HTR-8/SVneo (cell line): ENCODE data around the gene MAPK8IP3.
"Not testable (repeated sequence)": the region's sequence is repeated elsewhere in the genome, so short reads cannot be mapped to it uniquely, and the experiment has no call there.

Experiments
- DNase-seq: peaks from one replicate; pipeline ENCODE4 v3.0.0; 2011; ENCODE audit warnings: low spot score, mixed read lengths; ENCODE audit not compliant: insufficient read length
- FAIRE-seq: peaks from 2 replicates; lab custom pipeline; 2011; peaks lifted over from hg19 to GRCh38; lab: Jason Lieb, UNC

Gene MAPK8IP3

GRCh38 chr16:1677942-1678499 lies 28.0 kb upstream of the MAPK8IP3 start, which contains the start of gene JPT2:
Gene JPT2, plus strand, starts transcription at chr16:1678279. Its CDS starts 34 bp downstream, at chr16:1678313.
- DNase-seq = peak; percentile 98

GRCh38 chr16:1678500-1679098 lies 27.4 kb upstream of the MAPK8IP3 start:
- DNase-seq (no peak), FAIRE-seq (peak; percentile 60)

More at GRCh38 chr16:1677942-1678499, 28.0 kb upstream of the MAPK8IP3 start, which contains the start of gene JPT2:
- FAIRE-seq = peak; percentile 94

GRCh38 chr16:1680361-1680760 lies 25.6 kb upstream of the MAPK8IP3 start:
- FAIRE-seq = no peak
- DNase-seq = no peak

- FAIRE-seq (no peak), DNase-seq (no peak)
Measured at GRCh38 chr16:1681032-1681431, 25.0 kb upstream of the MAPK8IP3 start.

- DNase-seq (no peak), FAIRE-seq (no peak)
Measured at GRCh38 chr16:1687427-1688316, 18.3 kb upstream of the MAPK8IP3 start.

GRCh38 chr16:1688807-1689560 lies 17.0 kb upstream of the MAPK8IP3 start:
- FAIRE-seq (no peak), DNase-seq (no peak)

GRCh38 chr16:1689853-1690252 lies 16.1 kb upstream of the MAPK8IP3 start:
- FAIRE-seq (no peak), DNase-seq (no peak)

GRCh38 chr16:1690810-1691209 lies 15.2 kb upstream of the MAPK8IP3 start:
- FAIRE-seq (peak; percentile 33), DNase-seq (no peak)

GRCh38 chr16:1691276-1691675 lies 14.7 kb upstream of the MAPK8IP3 start:
- DNase-seq = no peak
- no peak for FAIRE-seq

GRCh38 chr16:1691956-1692355 lies 14.0 kb upstream of the MAPK8IP3 start:
- DNase-seq = peak; percentile 67
- FAIRE-seq = peak; percentile 58

GRCh38 chr16:1696863-1697262 lies 9.1 kb upstream of the MAPK8IP3 start:
- FAIRE-seq (no peak), DNase-seq (no peak)

- FAIRE-seq (no peak), DNase-seq (no peak)
Measured at GRCh38 chr16:1698680-1699079, 7.3 kb upstream of the MAPK8IP3 start.

- DNase-seq (no peak), FAIRE-seq (no peak)
Measured at GRCh38 chr16:1700246-1700645, 5.7 kb upstream of the MAPK8IP3 start.

GRCh38 chr16:1701216-1701878 lies 4.6 kb upstream of the MAPK8IP3 start:
- FAIRE-seq (no peak), DNase-seq (no peak)

- not testable (repeated sequence) for FAIRE-seq, DNase-seq
Measured at GRCh38 chr16:1705324-1705687, 689 bp upstream of the MAPK8IP3 start.

- DNase-seq (no peak), FAIRE-seq (peak; percentile 31)
Measured at GRCh38 chr16:1706386-1707192, 594 bp downstream of the MAPK8IP3 start.

GRCh38 chr16:1707193-1707790 lies 1.3 kb downstream of the MAPK8IP3 start:
- DNase-seq = no peak
- FAIRE-seq = no peak

- no peak for DNase-seq
Measured at GRCh38 chr16:1708083-1708767, 2.2 kb downstream of the MAPK8IP3 start.

More at GRCh38 chr16:1708083-1708767, 2.2 kb downstream of the MAPK8IP3 start:
- FAIRE-seq = no peak
